HG03342 (cell line): ENCODE results near the gene KDM4B.

ENCODE experiments used
- ATAC-seq: cut with Tn5 transposase; IDR thresholded peaks from one replicate; pipeline ENCODE4 v1.9.1; 2021; ENCODE audit warnings: mild to moderate bottlenecking, moderate library complexity; ENCODE audit not compliant: unreplicated experiment

The KDM4B gene

DNA sequence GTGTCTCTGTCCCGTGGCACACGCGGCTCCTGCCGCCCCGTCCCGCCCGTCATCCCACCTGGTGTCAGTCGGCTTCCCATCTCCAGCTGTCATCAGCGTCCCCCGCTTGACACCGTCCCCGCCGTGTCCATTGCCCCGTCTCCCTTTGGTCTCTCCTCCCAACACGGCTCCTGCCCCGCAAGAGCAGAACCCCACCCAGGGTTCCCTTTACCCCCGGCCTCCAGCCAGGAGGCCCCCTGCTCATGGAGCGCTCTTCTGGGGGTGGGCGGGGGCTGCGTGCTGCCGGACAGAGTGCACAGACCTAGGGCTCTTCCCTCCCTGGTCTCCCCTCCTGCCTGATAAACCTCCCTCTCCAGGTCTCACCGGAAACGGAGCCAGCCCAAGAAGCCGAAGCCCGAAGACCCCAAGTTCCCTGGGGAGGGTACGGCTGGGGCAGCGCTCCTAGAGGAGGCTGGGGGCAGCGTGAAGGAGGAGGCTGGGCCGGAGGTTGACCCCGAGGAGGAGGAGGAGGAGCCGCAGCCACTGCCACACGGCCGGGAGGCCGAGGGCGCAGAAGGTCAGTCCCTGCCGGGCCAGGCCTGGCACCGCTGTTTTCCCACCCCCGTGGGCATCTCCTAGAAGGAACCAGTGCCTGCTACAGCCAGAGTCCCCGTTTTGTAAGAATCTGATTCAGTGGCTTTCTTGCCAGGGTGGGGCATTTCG is 150.5 kb downstream of the KDM4B start:
- no peak for ATAC-seq

DNA sequence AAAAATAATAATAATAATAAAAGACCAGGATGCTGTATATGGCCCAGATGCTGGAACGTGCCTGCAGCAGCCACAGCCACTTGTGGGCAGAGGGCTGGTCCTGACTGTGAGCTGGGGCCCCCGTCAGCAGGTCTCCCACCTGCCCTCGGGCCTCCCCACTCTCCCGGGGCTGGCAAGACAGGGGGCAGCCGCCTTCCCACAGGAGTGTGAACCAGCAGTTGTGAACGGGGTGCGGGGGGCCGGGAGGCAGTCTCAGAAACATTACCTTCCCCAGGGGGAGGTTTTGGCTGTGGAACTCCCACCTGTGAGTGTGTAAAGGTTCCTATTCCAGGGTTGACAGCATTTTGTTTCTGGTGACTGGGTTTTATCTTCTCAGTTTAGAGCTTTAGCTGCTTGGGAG is 151.4 kb downstream of the KDM4B start:
- no peak for ATAC-seq

DNA sequence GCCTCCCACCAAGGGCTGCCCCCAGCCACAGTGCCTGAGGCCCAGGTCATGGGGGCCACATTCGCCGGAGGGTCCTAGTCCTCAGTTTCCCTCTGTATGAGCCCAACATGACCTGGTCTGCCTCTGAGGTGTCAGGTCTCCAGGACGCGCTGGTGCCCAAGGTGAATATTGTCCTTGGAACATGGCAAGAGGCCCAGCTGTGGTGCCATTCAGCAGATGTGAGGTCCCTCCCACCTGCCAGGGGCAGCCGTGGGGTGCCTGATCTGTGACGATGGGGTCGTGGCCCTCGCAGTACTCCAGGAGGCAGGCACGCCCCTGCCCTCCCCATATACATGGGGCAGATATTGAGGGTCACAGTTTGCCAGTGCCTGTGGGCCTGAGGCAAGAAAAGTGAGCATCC is 151.9 kb downstream of the KDM4B start:
- no peak for ATAC-seq

DNA sequence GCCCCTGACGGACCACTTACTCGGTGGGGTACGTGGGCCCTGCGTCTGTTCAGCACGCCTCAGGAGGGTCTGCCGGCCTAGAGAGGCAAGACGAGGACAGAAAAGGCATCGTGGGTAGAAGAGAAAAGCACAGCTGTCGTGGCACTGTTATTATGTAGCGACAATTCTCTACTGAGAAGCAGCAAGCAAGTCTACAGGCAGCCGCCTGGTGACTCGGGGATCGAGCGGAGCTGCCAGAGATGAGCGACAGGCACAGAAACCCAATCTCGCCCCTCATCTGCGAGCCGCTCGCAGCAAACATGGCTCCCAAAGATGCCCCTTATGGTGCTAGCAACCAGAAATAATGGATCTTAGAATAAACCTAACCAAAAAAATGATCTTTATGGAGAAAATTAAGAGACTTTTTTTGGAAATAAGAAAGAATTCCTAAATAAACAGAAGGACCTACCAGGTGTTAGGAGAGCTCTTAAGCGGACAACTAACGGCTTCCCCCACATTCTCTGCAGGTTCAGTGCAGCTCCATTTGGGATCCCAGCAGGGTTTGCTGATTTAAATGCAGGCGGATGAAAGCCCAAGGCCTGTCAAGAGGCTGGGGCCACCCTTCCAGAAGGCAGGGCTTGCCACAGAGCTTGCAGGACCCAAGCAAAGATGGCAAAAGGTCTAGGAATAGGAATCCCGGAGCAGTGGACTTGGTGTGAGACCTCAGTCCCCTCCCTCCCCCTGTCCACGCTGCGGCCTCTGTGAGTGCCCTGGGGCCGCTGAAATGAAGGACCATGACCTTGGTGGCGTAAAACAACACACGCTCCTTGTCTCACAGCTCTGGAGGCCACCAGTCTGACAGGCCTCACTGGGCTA is 152.6 kb downstream of the KDM4B start:
- ATAC-seq = no peak

DNA sequence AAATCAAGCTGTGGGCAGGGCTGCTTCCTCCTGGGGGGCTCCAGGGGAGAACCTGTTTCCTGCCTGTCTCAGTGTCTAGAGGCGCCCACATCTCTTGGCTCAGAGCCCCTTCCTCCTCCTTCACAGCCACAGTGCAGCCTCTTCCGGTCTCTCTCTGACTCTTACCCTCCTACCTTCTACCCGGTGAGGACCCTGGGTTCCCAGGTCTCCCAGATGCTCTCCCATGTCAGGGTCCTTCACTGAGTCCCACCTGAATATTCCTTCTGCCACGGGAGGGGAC is 153.1 kb downstream of the KDM4B start:
- ATAC-seq = no peak

DNA sequence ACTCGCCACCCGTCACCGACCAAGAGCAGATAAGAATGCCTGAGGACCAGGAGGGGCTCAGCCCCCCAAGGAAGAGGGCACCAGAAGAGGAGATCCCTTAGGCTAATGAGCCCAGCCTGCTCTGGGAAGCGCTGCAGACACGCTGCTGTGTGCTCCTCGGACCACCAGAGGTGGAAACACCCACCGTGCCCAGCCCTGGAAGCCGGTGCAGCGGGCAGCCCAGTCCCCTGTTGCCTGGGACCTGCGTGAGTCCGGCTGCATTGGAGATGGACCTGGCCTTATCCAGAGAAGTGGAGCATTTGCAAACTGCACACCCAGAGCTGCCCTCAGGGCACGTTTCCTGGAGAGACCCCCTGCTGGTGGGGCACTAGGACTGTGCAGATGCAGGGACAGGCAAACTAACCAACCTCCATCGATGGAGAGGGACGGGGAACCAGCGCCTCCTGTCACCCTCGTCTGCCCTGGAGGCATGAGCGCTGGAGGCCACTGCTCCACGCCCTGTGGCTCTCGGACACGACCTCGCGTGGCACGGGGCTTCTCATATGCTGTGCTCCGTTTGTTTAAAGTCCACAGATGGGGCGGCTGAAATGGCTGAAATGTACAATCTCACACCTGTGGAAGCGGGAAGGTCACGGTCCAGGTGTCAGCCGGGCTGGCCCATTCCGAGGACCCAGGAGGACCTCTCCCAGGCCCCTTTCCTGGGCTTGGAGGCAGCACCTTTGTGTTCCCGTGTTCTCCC is 153.9 kb downstream of the KDM4B start:
- no peak for ATAC-seq

DNA sequence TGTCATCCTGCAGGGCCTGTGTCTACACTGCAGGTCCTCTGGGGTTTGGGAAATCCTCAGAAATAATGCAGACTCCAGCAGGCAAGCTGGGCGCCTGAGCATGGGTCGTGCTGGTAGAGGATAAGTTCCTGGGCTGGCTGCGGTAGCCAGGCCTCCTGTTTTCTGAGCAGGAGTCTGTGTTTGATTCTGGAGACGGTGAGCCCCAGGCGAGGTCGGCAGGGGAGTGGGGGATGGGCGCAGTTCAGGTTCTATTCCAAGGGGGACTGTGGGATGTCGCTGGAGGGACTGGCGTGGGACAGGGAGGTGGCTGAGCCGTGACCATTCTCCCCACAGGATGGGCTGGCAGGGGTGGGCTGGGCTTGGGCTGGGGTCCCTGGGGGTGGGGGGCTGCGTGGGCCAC is 154.7 kb downstream of the KDM4B start:
- no peak for ATAC-seq

DNA sequence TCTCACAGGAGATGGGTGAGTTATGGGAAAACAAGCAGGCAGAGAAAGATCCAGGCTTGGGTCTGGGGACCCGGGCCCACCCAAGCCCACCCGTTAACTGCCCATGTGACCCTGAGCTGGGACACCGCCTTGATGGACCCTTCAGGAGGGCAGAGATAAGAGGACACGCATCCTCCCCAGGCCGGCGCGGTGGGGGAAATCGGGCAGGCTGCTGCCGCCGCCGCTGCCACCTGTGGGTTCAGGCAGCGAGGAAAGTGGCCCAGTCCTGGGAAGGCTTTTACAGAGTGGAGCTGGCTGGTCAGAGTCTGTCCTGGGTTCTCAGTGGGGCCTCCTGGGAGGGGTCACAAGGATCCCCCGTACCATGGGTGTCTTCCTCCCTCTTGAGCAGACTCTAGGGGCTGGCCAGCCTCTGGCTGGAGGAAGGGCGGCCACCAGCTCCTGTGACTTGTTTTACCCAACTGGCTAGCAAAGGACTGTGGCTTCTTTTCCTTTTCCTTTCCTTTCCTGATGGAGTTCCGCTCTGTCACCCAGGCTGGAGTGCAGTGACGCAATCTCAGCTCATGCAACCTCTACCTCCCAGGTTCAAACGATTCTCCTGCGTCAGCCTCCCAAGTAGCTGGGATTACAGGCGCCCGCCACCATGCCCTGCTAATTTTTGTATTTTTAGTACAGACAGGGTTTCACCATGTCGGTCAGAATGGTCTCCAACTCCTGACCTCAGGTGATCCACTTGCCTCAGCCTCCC is 155.4 kb downstream of the KDM4B start:
- ATAC-seq = no peak

DNA sequence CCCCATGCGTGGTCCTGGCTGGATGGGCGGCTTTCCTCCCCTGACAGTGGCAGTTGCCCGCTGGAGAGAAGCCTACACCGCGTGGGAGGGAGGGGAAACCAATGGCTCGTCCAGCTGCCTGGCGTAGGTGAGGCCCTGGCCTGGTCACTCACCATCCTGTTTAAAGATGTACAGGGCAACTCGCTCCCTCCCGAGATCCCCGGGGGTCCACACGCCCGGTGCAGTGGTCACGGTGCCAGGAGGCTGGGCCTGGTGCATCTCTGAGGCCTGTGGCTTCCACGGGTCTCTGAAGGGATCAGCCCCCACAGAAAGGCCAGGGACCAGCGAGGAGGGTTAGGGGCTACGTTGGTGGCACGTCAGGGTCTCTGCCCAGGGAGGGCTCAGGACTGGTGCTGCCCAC is 156.5 kb downstream of the KDM4B start:
- no peak for ATAC-seq

DNA sequence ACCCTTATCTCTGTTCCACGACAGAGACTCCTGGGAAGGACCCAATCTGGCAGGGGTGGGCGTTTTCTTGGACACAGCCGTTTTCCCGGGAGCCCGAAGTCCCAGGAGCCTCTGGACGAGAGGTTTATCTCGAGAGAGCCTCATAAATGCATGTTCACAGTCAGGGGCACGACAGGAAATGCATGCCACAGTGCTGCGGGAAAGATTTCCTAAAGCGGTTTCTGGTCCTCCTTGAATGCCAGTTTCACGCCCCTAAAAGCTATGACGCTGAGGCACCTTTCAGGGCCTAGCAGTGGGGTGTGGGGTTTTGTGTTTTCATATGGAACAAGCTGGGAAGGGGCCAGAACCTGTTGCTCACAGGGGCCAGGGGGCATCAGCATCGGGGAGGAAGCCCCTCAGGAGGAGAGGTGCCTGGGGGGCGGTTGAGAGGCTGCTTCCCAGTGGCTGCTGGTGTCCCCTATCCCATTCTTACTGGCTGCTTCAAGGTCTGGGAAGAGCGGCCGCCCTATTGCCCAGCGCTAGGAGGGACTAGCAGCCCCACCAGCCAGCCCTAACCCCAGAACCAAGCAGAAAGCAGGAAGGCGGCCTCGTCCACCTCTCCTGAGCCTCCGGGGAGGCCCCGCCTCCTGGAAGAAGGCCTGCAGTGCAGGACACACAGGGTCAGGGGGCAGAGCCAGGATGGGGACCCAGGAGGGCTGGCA is 157.0 kb downstream of the KDM4B start:
- no peak for ATAC-seq

DNA sequence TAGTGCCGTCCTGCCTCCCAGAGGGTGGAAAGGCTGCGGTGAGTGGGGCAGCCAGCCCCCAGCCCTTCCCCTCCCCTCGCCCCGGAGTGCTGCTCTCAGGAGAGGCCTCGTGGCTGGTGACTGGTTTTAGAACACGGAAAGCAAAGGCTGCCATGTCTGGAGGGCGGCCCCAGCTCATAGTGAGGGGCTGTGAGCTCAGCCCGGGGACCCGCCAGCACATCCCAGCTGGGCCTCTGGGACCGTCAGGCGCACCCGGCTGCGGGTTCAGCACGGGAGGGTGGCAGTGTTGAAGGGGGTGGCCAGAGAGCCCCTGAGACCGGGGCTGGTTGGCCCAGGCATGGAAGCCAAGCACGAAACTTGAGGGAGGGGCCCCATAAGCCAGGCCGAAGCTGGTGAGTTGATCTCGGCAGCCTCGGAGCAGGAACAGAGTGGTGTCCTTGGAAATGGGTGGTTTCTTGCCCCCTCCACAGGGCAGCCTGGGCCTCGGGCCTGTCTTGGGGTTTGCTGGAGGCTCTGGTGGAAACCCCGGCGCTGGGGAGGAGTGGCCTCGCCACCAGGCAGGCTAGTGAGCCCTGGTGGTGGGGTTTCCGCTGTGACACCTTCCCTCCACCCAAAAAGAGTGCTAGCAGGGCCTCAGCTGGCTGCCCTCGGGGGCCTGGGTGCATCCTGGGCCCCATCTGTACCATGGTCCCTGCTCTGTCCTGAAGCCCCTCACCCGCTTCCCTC is 157.7 kb downstream of the KDM4B start:
- ATAC-seq = no peak

DNA sequence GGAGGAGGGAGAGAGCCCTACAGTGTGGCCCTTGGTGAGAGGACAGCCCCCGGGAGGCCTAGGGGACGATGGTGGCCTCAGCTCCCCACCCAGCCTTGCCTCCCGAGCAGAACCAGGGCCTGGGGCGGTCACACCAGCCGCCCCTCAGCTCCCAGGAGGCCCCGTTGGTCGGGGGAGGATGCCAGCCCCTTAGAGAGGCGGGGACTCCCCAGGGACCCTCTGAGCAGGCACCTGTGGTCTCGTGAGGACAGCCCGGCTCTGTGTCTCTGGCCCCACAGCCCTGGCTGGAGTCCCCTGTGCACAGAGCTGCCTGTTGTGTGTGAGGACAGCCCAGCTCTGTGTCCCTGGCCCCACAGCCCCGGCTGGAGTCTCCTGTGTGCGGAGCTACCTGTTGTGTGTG is 158.8 kb downstream of the KDM4B start:
- ATAC-seq = no peak

DNA sequence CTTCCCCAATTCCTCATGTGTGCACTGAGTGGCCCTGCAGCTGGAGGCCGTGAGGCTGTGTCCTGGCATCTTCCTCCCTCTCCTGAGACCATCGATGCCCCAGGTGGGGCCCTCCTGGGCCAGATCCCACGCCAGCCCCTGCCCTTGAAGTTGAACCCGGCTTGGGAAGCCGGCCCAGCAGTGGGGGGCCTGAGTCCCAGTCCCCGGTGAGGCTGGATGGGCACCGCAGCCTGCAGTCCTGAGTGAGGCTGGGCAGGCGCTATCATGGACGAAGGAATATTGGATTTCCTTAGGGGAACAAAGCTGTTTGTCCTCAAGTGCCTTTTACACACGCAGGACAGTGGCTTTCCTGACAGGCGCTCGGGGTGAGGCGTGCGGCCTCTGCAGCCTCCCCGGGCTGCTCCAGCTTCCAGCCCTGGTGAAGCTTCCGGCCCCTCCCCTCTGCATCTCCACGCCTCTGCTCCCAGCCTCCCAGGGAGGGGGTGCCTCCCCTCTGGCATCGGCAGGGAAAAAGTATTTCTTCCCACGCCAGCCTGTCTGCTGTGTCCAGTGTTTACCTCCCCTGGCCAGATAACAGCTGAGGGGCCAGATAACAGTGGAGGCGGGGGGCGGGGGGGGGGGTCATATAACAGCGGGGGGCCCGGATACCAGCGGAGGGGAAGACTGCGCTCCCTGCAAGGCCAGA is 159.5 kb downstream of the KDM4B start:
- no peak for ATAC-seq

DNA sequence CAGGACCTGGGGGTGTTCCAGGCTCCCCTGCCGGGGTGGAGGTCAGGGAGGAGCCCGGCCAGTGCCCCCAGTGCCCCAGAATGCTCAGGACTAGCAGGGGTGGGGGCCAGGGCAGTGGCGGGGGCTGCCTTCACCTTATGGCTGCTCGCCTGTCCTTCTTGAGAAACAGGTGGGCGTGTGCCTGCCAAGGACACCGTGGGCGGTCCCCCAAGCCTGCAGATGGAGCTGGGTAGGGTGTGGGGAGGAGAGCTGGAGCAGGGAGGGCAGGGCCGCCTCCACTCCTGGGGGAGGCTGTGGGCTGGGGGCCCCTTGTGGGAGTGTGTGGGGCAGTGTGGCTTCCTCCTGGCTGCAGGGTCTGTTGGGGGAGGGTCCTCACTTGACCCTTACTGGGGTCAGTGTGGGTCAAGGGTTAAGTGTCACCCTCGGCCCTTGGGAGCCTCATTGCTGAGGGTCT is 160.1 kb downstream of the KDM4B start:
- no peak for ATAC-seq

DNA sequence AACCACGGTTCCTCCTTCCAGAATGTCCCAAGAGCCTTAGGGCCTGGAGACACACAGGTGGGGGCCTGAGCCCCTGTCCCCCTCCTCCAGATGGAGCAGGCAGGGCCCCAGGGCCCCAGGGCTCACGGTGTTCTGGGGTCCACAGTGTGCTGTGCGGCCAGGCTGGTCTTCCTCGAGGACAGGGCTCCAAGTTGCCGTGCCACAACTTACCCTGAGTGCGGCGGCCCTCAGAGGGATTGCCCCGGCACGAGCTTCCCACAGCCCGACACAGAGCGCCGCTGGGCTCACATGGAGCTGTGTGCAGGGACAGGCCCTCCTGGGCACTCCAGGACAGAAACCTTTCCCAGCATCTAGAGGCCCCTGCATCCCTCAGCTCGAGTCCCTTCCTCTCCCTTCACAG is 160.8 kb downstream of the KDM4B start:
- ATAC-seq = no peak

DNA sequence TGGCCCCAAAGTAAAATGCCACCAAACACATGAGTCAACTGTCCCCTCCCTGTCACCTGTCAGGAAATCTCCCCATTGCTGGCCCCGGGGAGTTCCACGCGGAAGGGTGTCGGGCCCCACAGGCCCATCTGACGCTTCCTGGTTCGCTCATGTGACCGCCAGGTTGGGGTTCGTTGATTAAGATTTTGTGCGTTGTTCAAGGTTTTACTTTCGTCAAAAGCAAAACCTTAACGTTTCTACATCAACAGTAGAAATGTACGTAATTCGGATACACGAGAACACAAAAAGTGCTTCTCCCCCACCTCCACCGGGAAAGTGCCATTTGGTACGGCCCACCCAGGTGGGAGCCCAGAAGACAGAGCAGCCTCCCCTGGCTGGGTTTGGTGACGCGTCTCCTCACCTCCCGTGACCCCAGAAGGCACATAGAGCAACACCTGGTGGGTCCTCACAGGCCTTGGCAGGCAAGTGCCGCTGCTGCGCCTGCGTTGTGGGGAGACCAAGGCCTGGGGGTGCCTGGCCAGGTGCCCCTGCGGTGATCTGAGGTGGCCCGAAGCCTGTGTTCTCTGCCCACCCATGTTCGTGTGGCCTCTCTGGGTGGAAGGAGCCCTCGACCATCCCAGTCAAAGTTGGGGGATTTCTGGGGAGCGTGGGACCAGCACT is 161.6 kb downstream of the KDM4B start:
- peak; percentile 42 for ATAC-seq

DNA sequence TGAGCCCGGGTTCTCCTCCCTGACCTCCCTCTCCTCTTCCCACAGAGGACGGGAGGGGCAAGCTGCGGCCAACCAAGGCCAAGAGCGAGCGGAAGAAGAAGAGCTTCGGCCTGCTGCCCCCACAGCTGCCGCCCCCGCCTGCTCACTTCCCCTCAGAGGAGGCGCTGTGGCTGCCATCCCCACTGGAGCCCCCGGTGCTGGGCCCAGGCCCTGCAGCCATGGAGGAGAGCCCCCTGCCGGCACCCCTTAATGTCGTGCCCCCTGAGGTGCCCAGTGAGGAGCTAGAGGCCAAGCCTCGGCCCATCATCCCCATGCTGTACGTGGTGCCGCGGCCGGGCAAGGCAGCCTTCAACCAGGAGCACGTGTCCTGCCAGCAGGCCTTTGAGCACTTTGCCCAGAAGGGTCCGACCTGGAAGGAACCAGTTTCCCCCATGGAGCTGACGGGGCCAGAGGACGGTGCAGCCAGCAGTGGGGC is 162.2 kb downstream of the KDM4B start:
- ATAC-seq = peak; percentile 44

DNA sequence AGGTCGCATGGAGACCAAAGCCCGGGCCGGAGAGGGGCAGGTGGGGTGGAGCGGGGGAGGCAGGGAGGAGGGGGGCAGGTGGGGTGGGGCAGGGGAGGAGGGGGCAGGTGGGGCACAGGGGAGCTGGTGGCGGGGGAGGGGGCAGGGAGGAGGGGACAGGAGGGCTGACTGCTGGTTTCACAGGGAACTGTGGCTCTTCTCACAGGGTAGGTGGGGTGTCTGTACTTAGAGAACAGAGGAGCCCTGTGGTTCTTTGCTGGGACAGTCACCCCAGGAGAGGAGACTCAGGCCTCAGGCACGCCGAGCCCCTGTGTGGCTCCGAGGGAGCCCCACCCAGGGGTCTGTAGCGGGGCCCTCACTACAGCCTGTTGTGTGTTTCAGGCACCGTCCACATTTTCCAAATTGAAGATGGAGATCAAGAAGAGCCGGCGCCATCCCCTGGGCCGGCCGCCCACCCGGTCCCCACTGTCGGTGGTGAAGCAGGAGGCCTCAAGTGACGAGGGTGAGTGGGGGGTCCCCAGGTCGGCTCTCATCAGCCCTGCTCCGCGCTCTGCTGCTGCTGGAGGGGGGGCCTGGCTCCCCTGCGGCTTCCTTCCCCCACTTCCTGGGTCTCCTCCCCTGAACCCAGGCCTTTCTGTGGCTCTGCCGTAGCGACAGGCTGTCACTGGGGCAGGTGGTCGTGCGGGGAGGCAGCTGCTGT is 162.7 kb downstream of the KDM4B start:
- no peak for ATAC-seq
